ENCODE results near the gene SYNE4. TPM values are rescaled to one million over a fixed set of nuclear protein-coding genes. Genes with fewer than 3 reads are reported as not detected.

Gene SYNE4
- total and polyA plus RNA-seq, 2 of the 4 experiments (the other 2 are of a cell fraction) = 0.27 TPM; not detected in 1

Small RNAs within 50 kb of the gene (microRNA-seq; reads per million reads assigned to microRNA genes)
- gene AF038458.1 (ENCODE audit: insufficient read depth, insufficient read length) = not detected

Small RNAs within 50 kb of the gene (small RNA-seq; reads per million reads assigned to genes)
- gene AF038458.1 = 0 reads per million in 5 experiments

Other genes starting within 250 kb of the SYNE4 start
- 0.28 and 0.72 TPM in 2 replicates for gene ARHGAP33, start 233.2 kb downstream of the SYNE4 start, total RNA-seq (2012; rRNA removed)
- gene ARHGAP33, start 233.2 kb downstream of the SYNE4 start, polyA plus RNA-seq (2012; rRNA removed) = 11.9 and 16.3 TPM in 2 replicates
- gene PRODH2, start 196.0 kb downstream of the SYNE4 start, total RNA-seq (2012; rRNA removed) = not detected in 2 replicates
- gene PRODH2, start 196.0 kb downstream of the SYNE4 start, polyA plus RNA-seq (2012; rRNA removed) = not detected in 2 replicates
- not detected in 2 replicates for gene NPHS1, start 156.3 kb downstream of the SYNE4 start, total RNA-seq (2012; rRNA removed)
- not detected in 2 replicates for gene NPHS1, start 156.3 kb downstream of the SYNE4 start, polyA plus RNA-seq (2012; rRNA removed)
- gene KIRREL2, start 151.9 kb downstream of the SYNE4 start, total RNA-seq (2012; rRNA removed) = not detected in 2 replicates
- 0.04 TPM in 1 of 2 replicates, not detected in the other for gene KIRREL2, start 151.9 kb downstream of the SYNE4 start, polyA plus RNA-seq (2012; rRNA removed)
- 4.7 and 6.7 TPM in 2 replicates for gene APLP1, start 140.2 kb downstream of the SYNE4 start, total RNA-seq (2012; rRNA removed)
- 41.0 and 44.3 TPM in 2 replicates for gene APLP1, start 140.2 kb downstream of the SYNE4 start, polyA plus RNA-seq (2012; rRNA removed)
- gene NFKBID, start 108.3 kb downstream of the SYNE4 start, total RNA-seq (2012; rRNA removed) = 1.1 and 1.4 TPM in 2 replicates
- gene NFKBID, start 108.3 kb downstream of the SYNE4 start, polyA plus RNA-seq (2012; rRNA removed) = 12.3 and 13.3 TPM in 2 replicates
- not detected in 2 replicates for gene HCST, start 106.3 kb downstream of the SYNE4 start, total RNA-seq (2012; rRNA removed)
- 0.93 and 1.5 TPM in 2 replicates for gene HCST, start 106.3 kb downstream of the SYNE4 start, polyA plus RNA-seq (2012; rRNA removed)
- not detected in 2 replicates for gene TYROBP, start 100.5 kb downstream of the SYNE4 start, total RNA-seq (2012; rRNA removed)
- not detected in 2 replicates for gene TYROBP, start 100.5 kb downstream of the SYNE4 start, polyA plus RNA-seq (2012; rRNA removed)
- 0.36 and 0.56 TPM in 2 replicates for gene LRFN3, start 72.4 kb downstream of the SYNE4 start, total RNA-seq (2012; rRNA removed)
- 4.8 TPM in 2 replicates for gene LRFN3, start 72.4 kb downstream of the SYNE4 start, polyA plus RNA-seq (2012; rRNA removed)
- gene SDHAF1, start 13.6 kb downstream of the SYNE4 start, total RNA-seq (2012; rRNA removed) = 4.8 and 5.0 TPM in 2 replicates
- gene SDHAF1, start 13.6 kb downstream of the SYNE4 start, polyA plus RNA-seq (2012; rRNA removed) = 9.9 and 13.2 TPM in 2 replicates
- 10.3 and 12.9 TPM in 2 replicates for gene ALKBH6, start 5.4 kb upstream of the SYNE4 start, total RNA-seq (2012; rRNA removed)
- 38.7 and 42.7 TPM in 2 replicates for gene ALKBH6, start 5.4 kb upstream of the SYNE4 start, polyA plus RNA-seq (2012; rRNA removed)
- gene CLIP3, start 24.1 kb upstream of the SYNE4 start, total RNA-seq (2012; rRNA removed) = 5.0 and 5.4 TPM in 2 replicates
- gene CLIP3, start 24.1 kb upstream of the SYNE4 start, polyA plus RNA-seq (2012; rRNA removed) = 24.4 and 28.7 TPM in 2 replicates
- 1.8 and 2.2 TPM in 2 replicates for gene THAP8, start 45.5 kb upstream of the SYNE4 start, total RNA-seq (2012; rRNA removed)
- 5.9 and 7.2 TPM in 2 replicates for gene THAP8, start 45.5 kb upstream of the SYNE4 start, polyA plus RNA-seq (2012; rRNA removed)
- 4.5 and 5.0 TPM in 2 replicates for gene WDR62, start 46.1 kb upstream of the SYNE4 start, total RNA-seq (2012; rRNA removed)
- gene WDR62, start 46.1 kb upstream of the SYNE4 start, polyA plus RNA-seq (2012; rRNA removed) = 7.0 and 8.2 TPM in 2 replicates
- not detected in 2 replicates for gene OVOL3, start 102.3 kb upstream of the SYNE4 start, total RNA-seq (2012; rRNA removed)
- gene OVOL3, start 102.3 kb upstream of the SYNE4 start, polyA plus RNA-seq (2012; rRNA removed) = not detected in 2 replicates
- gene POLR2I, start 106.1 kb upstream of the SYNE4 start, total RNA-seq (2012; rRNA removed) = 35.8 and 48.3 TPM in 2 replicates
- 59.7 and 105 TPM in 2 replicates for gene POLR2I, start 106.1 kb upstream of the SYNE4 start, polyA plus RNA-seq (2012; rRNA removed)
- gene TBCB, start 106.7 kb upstream of the SYNE4 start, total RNA-seq (2012; rRNA removed) = 182 and 185 TPM in 2 replicates
- 269 and 315 TPM in 2 replicates for gene TBCB, start 106.7 kb upstream of the SYNE4 start, polyA plus RNA-seq (2012; rRNA removed)
- gene CAPNS1, start 131.3 kb upstream of the SYNE4 start, total RNA-seq (2012; rRNA removed) = 436 and 504 TPM in 2 replicates
- gene CAPNS1, start 131.3 kb upstream of the SYNE4 start, polyA plus RNA-seq (2012; rRNA removed) = 988 and 1,060 TPM in 2 replicates
- gene COX7A1, start 143.6 kb upstream of the SYNE4 start, total RNA-seq (2012; rRNA removed) = 0.54 and 1.1 TPM in 2 replicates
- 6.9 and 8.4 TPM in 2 replicates for gene COX7A1, start 143.6 kb upstream of the SYNE4 start, polyA plus RNA-seq (2012; rRNA removed)
- 6.4 and 7.5 TPM in 2 replicates for gene ZNF565, start 205.9 kb upstream of the SYNE4 start, total RNA-seq (2012; rRNA removed)
- gene ZNF565, start 205.9 kb upstream of the SYNE4 start, polyA plus RNA-seq (2012; rRNA removed) = 2.1 and 2.3 TPM in 2 replicates
- 106 and 129 TPM in 2 replicates for gene ZNF146, start 206.3 kb upstream of the SYNE4 start, total RNA-seq (2012; rRNA removed)
- gene ZNF146, start 206.3 kb upstream of the SYNE4 start, polyA plus RNA-seq (2012; rRNA removed) = 42.6 and 61.6 TPM in 2 replicates